Prostate gland (tissue), 2 donors: ENCODE results near the gene EPB42.

Experiments used
- POLR2AphosphoS5 ChIP-seq: sonication (generic); formaldehyde crosslinking; IDR thresholded peaks from one replicate; pipeline ENCODE4 v1.6.1; 2017; ENCODE audit warnings: antibody characterized with exemption
- TF ChIP-seq, protein P1 (sequence below), 4 experiments: fragments of 200-600 bp in 2 of 4; fragments of 450-650 bp in 2 of 4; sonication (generic) in 2 of 4; IDR thresholded peaks; 1 replicate in 3 of 4; 2 replicates in 1 of 4; pipeline ENCODE4 v1.5.1; 2016 to 2019; ENCODE audit warnings: antibody characterized with exemption in 4 of 4, mild to moderate bottlenecking in 2 of 4, moderate library complexity in 2 of 4

DNA sequence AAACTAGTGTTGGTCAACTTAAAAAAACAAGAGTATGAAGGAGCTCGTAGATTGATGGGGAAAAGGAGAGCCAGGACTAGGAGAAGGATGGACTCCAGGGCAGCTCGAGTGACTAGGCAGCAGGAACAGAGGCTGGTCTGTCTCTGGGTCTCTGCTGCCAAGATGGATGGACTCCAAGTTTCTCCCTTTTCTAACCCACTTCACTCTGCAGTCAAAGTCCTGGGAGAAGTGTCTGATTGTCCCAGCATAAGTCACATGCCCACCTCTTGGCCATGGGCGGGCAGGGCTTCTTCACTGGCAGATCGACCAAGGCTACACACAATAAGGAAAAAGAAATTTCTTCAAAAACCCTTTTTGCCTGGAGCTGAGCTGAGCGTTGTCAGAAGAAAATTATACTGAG lies 9.2 kb upstream of the EPB42 start:
- TF ChIP-seq, protein P1, sequence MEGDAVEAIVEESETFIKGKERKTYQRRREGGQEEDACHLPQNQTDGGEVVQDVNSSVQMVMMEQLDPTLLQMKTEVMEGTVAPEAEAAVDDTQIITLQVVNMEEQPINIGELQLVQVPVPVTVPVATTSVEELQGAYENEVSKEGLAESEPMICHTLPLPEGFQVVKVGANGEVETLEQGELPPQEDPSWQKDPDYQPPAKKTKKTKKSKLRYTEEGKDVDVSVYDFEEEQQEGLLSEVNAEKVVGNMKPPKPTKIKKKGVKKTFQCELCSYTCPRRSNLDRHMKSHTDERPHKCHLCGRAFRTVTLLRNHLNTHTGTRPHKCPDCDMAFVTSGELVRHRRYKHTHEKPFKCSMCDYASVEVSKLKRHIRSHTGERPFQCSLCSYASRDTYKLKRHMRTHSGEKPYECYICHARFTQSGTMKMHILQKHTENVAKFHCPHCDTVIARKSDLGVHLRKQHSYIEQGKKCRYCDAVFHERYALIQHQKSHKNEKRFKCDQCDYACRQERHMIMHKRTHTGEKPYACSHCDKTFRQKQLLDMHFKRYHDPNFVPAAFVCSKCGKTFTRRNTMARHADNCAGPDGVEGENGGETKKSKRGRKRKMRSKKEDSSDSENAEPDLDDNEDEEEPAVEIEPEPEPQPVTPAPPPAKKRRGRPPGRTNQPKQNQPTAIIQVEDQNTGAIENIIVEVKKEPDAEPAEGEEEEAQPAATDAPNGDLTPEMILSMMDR (IDR thresholded peaks at IDR 0.05): no peak
- TF ChIP-seq POLR2AphosphoS5: no peak
